ENCODE results near the gene MCTP2.

GRCh38 chr15:94478763-94479162 is 247.4 kb downstream of the MCTP2 start:
- TF ChIP-seq TAF1 (IDR thresholded peaks at IDR 0.05; ENCODE audit: low read depth) (no peak), CEBPB (IDR thresholded peaks at IDR 0.05) (no peak), EP300 (IDR thresholded peaks at IDR 0.05; ENCODE audit: borderline replicate concordance) (no peak), REST (IDR thresholded peaks at IDR 0.05; ENCODE audit: low read depth) (no peak), NFIC (IDR thresholded peaks at IDR 0.05) (no peak), TCF12 (IDR thresholded peaks at IDR 0.05; ENCODE audit: low read depth) (no peak), ZBTB7A (IDR thresholded peaks at IDR 0.05; ENCODE audit: low read depth) (no peak), RAD21 (IDR thresholded peaks at IDR 0.05; ENCODE audit: low read depth) (no peak), EGR1 (IDR thresholded peaks at IDR 0.05) (no peak), MAX (IDR thresholded peaks at IDR 0.05) (no peak)
